ENCODE data around the gene OR10K2.

Gene OR10K2

DNA sequence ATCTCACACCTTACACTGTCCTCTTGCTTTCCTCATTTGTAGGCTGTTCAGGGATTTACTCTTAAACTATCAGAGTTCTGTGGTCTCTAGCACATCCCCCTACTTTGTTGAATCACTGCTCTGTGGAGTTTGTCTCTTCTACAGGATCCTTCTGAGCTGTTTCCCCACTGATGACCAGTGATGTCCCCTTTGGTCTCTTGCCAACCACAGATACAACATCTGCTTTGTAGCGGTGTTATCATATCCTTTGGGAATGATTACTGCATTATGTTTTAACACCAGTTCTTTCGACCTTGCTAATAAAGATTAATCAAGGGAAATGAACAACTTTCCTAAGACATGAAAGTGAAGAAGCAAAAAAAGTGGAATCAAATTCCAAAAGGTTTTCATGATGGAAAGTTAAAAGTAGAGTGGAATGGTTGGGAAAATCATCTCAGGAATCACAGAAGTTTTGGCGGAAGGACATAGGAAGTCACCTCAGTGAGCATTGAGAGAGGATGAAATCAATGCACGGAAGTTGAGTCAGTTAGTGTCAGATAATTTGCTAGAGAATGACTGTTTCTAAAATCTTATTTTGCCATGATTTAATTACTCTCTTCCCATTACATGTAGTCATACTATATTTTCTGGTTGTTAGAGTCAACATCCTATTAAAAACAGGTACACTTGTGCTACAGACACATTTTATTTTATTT lies 11.2 kb downstream of the OR10K2 start:
- WGBS: 94% methylated on average over 2 of the region's 4 CpGs

DNA sequence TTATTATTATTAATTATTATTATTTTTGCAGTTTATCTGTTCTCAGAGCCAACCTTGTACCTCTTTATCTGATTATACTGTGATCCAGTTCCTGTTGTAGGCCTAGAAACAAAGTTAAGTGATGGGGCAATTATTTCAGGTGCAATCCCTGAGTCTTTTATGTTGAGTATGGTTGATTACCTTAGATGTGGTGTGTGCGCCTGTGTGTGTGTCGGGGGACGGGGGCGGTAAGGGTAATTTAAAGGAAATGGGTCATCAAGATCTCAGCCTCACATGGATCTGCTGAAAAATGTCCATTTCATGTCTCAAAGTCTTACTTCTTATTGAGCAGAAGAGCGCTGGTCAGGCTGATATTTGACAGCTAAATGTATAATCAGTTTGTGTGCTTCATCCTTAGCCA lies 18.9 kb downstream of the OR10K2 start:
- no peaks in the 10 kb centered on the region for H3K4me1 ChIP-seq (ENCODE audit: control insufficient read depth, insufficient read depth, low read depth, low read length)
- H3K4me2 ChIP-seq (ENCODE audit: low read length, poor library complexity, severe bottlenecking): no peak overlapping the region
- H3K4ac ChIP-seq (ENCODE audit: low read depth in 1 of 2, low read length in 2 of 2): no peak overlapping the region
- no peaks in the 10 kb centered on the region for H3K36me3 ChIP-seq (ENCODE audit: control insufficient read depth in 1 of 2, insufficient read depth in 2 of 2, low read depth in 1 of 2, low read length in 2 of 2)
- no peak overlapping the region for H2BK120ac ChIP-seq (ENCODE audit: low read depth, low read length)
- no peak overlapping the region for H3K9ac ChIP-seq (ENCODE audit: low read length)
- no peak overlapping the region for H2AFZ ChIP-seq (ENCODE audit: low read depth, low read length)
- H2AK5ac ChIP-seq (ENCODE audit: low read length, severe bottlenecking): no peak overlapping the region
- 89% methylated on average over 5 of the region's 5 CpGs for WGBS
- no peak overlapping the region for H2BK15ac ChIP-seq (ENCODE audit: low read depth, poor library complexity, severe bottlenecking)
- H4K8ac ChIP-seq (ENCODE audit: low read length): no peak overlapping the region
- H2BK12ac ChIP-seq (ENCODE audit: low read length in 2 of 2): no peak overlapping the region
- no peak overlapping the region for H3K27ac ChIP-seq (ENCODE audit: low read length, poor library complexity, severe bottlenecking)
- no peaks in the 10 kb centered on the region for H3K27me3 ChIP-seq (ENCODE audit: control insufficient read depth in 1 of 2, insufficient read depth in 1 of 2, low read length in 2 of 2)
- H2BK5ac ChIP-seq (ENCODE audit: low read depth, low read length, poor library complexity, severe bottlenecking): no peak overlapping the region
- no peak overlapping the region for H3K18ac ChIP-seq (ENCODE audit: low read depth in 1 of 2, low read length in 2 of 2)
- no peaks in the 10 kb centered on the region for H3K9me3 ChIP-seq (ENCODE audit: control insufficient read depth, low read length)
- no peak overlapping the region for H3K4me3 ChIP-seq (ENCODE audit: insufficient read depth in 1 of 2, low read depth in 1 of 2, low read length in 2 of 2)
- no peaks in the 10 kb centered on the region for H3K79me1 ChIP-seq (replicated peaks; ENCODE audit: low read length, poor library complexity, severe bottlenecking)
- H3K23ac ChIP-seq (ENCODE audit: low read length in 2 of 2): no peak overlapping the region
- H4K91ac ChIP-seq (ENCODE audit: low read length): no peak overlapping the region
- DNase-seq: no peak
- H3K14ac ChIP-seq (ENCODE audit: low read length in 2 of 2): no peak overlapping the region

More for the DNA sequence above, 11.2 kb downstream of the OR10K2 start:
- no peak overlapping the region for H3K4me2 ChIP-seq (ENCODE audit: low read length, poor library complexity, severe bottlenecking)
- no peaks in the 10 kb centered on the region for H3K36me3 ChIP-seq (ENCODE audit: control insufficient read depth in 1 of 2, insufficient read depth in 2 of 2, low read depth in 1 of 2, low read length in 2 of 2)
- H2BK120ac ChIP-seq (ENCODE audit: low read depth, low read length): no peak overlapping the region
- no peak overlapping the region for H3K27ac ChIP-seq (ENCODE audit: low read length, poor library complexity, severe bottlenecking)
- H3K4me3 ChIP-seq (ENCODE audit: insufficient read depth in 1 of 2, low read depth in 1 of 2, low read length in 2 of 2): no peak overlapping the region
- H3K79me1 ChIP-seq (replicated peaks; ENCODE audit: low read length, poor library complexity, severe bottlenecking): no peaks in the 10 kb centered on the region
- no peak overlapping the region for H3K14ac ChIP-seq (ENCODE audit: low read length in 2 of 2)
- H3K4me1 ChIP-seq (ENCODE audit: control insufficient read depth, insufficient read depth, low read depth, low read length): no peaks in the 10 kb centered on the region
- H2BK12ac ChIP-seq (ENCODE audit: low read length in 2 of 2): no peak overlapping the region
- no peak overlapping the region for H4K91ac ChIP-seq (ENCODE audit: low read length)
- no peak overlapping the region for H2BK5ac ChIP-seq (ENCODE audit: low read depth, low read length, poor library complexity, severe bottlenecking)
- H3K27me3 ChIP-seq (ENCODE audit: control insufficient read depth in 1 of 2, insufficient read depth in 1 of 2, low read length in 2 of 2): no peaks in the 10 kb centered on the region
- H3K18ac ChIP-seq (ENCODE audit: low read depth in 1 of 2, low read length in 2 of 2): no peak overlapping the region
- DNase-seq: no peak
- H3K4ac ChIP-seq (ENCODE audit: low read depth in 1 of 2, low read length in 2 of 2): no peak overlapping the region
- no peak overlapping the region for H2AK5ac ChIP-seq (ENCODE audit: low read length, severe bottlenecking)
- H2BK15ac ChIP-seq (ENCODE audit: low read depth, poor library complexity, severe bottlenecking): no peak overlapping the region
- H3K9me3 ChIP-seq (ENCODE audit: control insufficient read depth, low read length): no peaks in the 10 kb centered on the region
- H2AFZ ChIP-seq (ENCODE audit: low read depth, low read length): no peak overlapping the region
- no peak overlapping the region for H3K23ac ChIP-seq (ENCODE audit: low read length in 2 of 2)
- H4K8ac ChIP-seq (ENCODE audit: low read length): no peak overlapping the region
- H3K9ac ChIP-seq (ENCODE audit: low read length): no peak overlapping the region

DNA sequence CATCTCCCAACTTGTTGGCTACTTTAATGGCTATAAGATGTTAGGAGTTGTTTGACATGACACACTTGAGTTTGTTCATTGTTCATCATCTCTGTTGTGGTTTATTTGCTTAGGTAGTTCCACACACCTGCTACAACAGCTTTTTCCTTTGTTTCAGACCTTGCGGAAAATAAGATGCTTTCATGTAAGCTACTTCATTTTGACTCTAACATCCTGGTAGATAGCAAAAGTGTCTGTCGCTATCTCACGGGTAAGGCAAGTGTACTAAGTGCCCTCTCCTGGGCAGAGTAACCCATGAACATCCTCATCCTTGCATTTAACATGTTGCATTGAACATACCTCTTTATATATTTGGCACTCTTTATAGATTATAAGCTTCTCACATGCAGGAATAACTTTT lies 25.2 kb downstream of the OR10K2 start:
- no peak overlapping the region for H3K4me2 ChIP-seq (ENCODE audit: low read length, poor library complexity, severe bottlenecking)
- 82% methylated on average over 3 of the region's 3 CpGs for WGBS
- H3K27me3 ChIP-seq (ENCODE audit: control insufficient read depth in 1 of 2, insufficient read depth in 1 of 2, low read length in 2 of 2): no peaks in the 10 kb centered on the region
- no peaks in the 10 kb centered on the region for H3K36me3 ChIP-seq (ENCODE audit: control insufficient read depth in 1 of 2, insufficient read depth in 2 of 2, low read depth in 1 of 2, low read length in 2 of 2)
- no peaks in the 10 kb centered on the region for H3K79me1 ChIP-seq (replicated peaks; ENCODE audit: low read length, poor library complexity, severe bottlenecking)
- no peak overlapping the region for H3K27ac ChIP-seq (ENCODE audit: low read length, poor library complexity, severe bottlenecking)
- H3K18ac ChIP-seq (ENCODE audit: low read depth in 1 of 2, low read length in 2 of 2): no peak overlapping the region
- no peaks in the 10 kb centered on the region for H3K9me3 ChIP-seq (ENCODE audit: control insufficient read depth, low read length)
- H2AK5ac ChIP-seq (ENCODE audit: low read length, severe bottlenecking): no peak overlapping the region
- H2BK12ac ChIP-seq (ENCODE audit: low read length in 2 of 2): no peak overlapping the region
- DNase-seq: no peak
- no peak overlapping the region for H3K14ac ChIP-seq (ENCODE audit: low read length in 2 of 2)
- no peaks in the 10 kb centered on the region for H3K4me1 ChIP-seq (ENCODE audit: control insufficient read depth, insufficient read depth, low read depth, low read length)
- H3K4me3 ChIP-seq (ENCODE audit: insufficient read depth in 1 of 2, low read depth in 1 of 2, low read length in 2 of 2): no peak overlapping the region
- H2AFZ ChIP-seq (ENCODE audit: low read depth, low read length): no peak overlapping the region
- no peak overlapping the region for H2BK15ac ChIP-seq (ENCODE audit: low read depth, poor library complexity, severe bottlenecking)
- no peak overlapping the region for H3K4ac ChIP-seq (ENCODE audit: low read depth in 1 of 2, low read length in 2 of 2)
- H4K91ac ChIP-seq (ENCODE audit: low read length): no peak overlapping the region
- H3K23ac ChIP-seq (ENCODE audit: low read length in 2 of 2): no peak overlapping the region
- H4K8ac ChIP-seq (ENCODE audit: low read length): no peak overlapping the region
- H3K9ac ChIP-seq (ENCODE audit: low read length): no peak overlapping the region
- H2BK5ac ChIP-seq (ENCODE audit: low read depth, low read length, poor library complexity, severe bottlenecking): no peak overlapping the region
- no peak overlapping the region for H2BK120ac ChIP-seq (ENCODE audit: low read depth, low read length)

DNA sequence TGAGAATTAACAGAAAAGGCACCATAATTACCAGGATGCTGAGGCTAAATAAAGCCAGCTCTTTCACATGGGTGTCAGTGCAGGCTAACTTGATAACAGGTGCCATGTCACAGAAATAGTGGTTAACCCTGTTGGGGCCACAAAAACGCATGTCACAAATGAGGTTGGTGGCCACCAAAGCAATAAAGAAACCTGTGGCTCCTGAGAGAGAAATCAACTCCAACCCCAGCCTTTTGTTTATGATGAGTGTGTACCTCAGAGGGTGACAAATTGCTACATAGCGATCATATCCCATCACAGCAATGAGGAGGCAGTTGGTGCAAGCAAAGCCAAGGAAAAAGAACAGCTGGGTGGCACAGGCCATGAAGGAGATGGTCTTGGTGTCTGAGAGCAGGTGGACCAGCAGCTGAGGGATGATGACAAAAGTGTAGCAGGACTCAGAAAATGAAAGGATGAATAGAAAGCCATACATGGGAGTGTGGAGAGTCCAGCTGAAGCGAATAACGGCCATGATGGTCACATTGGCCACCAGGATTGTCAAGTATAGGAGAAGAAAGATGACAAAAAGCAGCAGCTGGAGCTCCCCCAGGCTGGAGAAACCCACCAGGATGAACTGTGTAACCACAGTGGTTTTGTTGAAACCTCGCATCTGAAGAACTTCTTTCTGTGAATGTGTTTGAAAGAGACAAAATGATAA lies 27.1 kb downstream of the OR10K2 start, which contains the start of gene OR10T2:
TSS of gene OR10T2 (minus strand) at position 649 of the 697 bp plus-strand sequence. CDS start at position 649, 0 bp downstream.
- Histone ChIP-seq H3K4me2 (ENCODE audit: low read length, poor library complexity, severe bottlenecking) (no peak within 1 kb of the TSS), H2BK120ac (ENCODE audit: low read depth, low read length) (no peak within 1 kb of the TSS), H3K79me1 (replicated peaks; ENCODE audit: low read length, poor library complexity, severe bottlenecking) (no peaks in the 10 kb centered on the region), H2BK15ac (ENCODE audit: low read depth, poor library complexity, severe bottlenecking) (no peak within 1 kb of the TSS), H3K9me3 (ENCODE audit: control insufficient read depth, low read length) (no peaks in the 10 kb centered on the region), H3K4me3 (ENCODE audit: insufficient read depth in 1 of 2, low read depth in 1 of 2, low read length in 2 of 2) (no peak within 1 kb of the TSS), H2AFZ (ENCODE audit: low read depth, low read length) (no peak within 1 kb of the TSS), H3K18ac (ENCODE audit: low read depth in 1 of 2, low read length in 2 of 2) (no peak within 1 kb of the TSS), H2AK5ac (ENCODE audit: low read length, severe bottlenecking) (no peak within 1 kb of the TSS), H3K4me1 (ENCODE audit: control insufficient read depth, insufficient read depth, low read depth, low read length) (no peaks in the 10 kb centered on the region), H2BK12ac (ENCODE audit: low read length in 2 of 2) (no peak within 1 kb of the TSS), H4K8ac (ENCODE audit: low read length) (no peak within 1 kb of the TSS), H3K27ac (ENCODE audit: low read length, poor library complexity, severe bottlenecking) (no peak within 1 kb of the TSS), H3K23ac (ENCODE audit: low read length in 2 of 2) (no peak within 1 kb of the TSS), H3K14ac (ENCODE audit: low read length in 2 of 2) (no peak within 1 kb of the TSS), H3K27me3 (ENCODE audit: control insufficient read depth in 1 of 2, insufficient read depth in 1 of 2, low read length in 2 of 2) (no peaks in the 10 kb centered on the region), H2BK5ac (ENCODE audit: low read depth, low read length, poor library complexity, severe bottlenecking) (no peak within 1 kb of the TSS), H4K91ac (ENCODE audit: low read length) (no peak within 1 kb of the TSS), H3K36me3 (ENCODE audit: control insufficient read depth in 1 of 2, insufficient read depth in 2 of 2, low read depth in 1 of 2, low read length in 2 of 2) (no peaks in the 10 kb centered on the region), H3K9ac (ENCODE audit: low read length) (no peak within 1 kb of the TSS), H3K4ac (ENCODE audit: low read depth in 1 of 2, low read length in 2 of 2) (no peak within 1 kb of the TSS)
- DNase-seq: no peak
- 69% methylated on average over 4 of the region's 5 CpGs for WGBS

Measured in mesenchymal stem cell (in vitro differentiated cells and primary cell).